Measurements from ENCODE around the gene ATOSA. TPM values are rescaled to one million over a fixed set of nuclear protein-coding genes. Genes with fewer than 3 reads are reported as not detected.

ATOSA gene
- total RNA-seq, 2 donors from 2014 or later: 101 to 120 TPM

GRCh38 chr15:52706091-52706490 lies 26.9 kb upstream of the ATOSA start:
- Mint-ChIP-seq H3K36me3 (ENCODE audit: low read depth) (no peaks in the 10 kb centered on the region), H3K4me3 (no peak overlapping the region), H3K27me3 (no peaks in the 10 kb centered on the region), H3K27ac (no peak overlapping the region), H3K4me1 (peaks cover 8% of the 10 kb centered on the region)
- no peak for DNase-seq
- ATAC-seq: no peak
- H3K9me3 ChIP-seq (ENCODE audit: control insufficient read depth, low read length, poor library complexity, severe bottlenecking): no peaks in the 10 kb centered on the region

DNA sequence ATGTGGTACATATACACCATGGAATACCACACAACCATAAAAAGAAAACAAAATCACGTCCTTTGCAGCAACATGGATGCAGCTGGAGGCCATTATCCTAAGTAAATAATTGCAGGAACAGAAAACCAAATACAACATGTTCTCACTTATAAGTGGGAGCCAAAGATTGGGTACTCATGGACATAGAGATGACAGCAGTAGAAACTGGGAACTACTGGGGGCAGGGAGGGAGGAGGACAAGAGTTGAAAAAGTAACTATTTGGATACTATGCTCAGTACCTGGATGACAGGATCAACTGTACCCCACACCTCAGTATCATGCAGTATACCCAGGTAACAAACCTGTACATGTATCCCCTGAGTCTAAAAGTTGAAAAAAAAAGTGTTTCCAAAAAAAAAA lies 23.2 kb upstream of the ATOSA start:
- Mint-ChIP-seq H3K27ac (no peak overlapping the region), H3K4me1 (no peaks in the 10 kb centered on the region), H3K27me3 (peaks cover 7% of the 10 kb centered on the region), H3K4me3 (no peak overlapping the region), H3K36me3 (ENCODE audit: low read depth) (no peaks in the 10 kb centered on the region)
- DNase-seq (no peak), ATAC-seq (no peak)
- no peaks in the 10 kb centered on the region for H3K9me3 ChIP-seq (ENCODE audit: control insufficient read depth, low read length, poor library complexity, severe bottlenecking)

DNA sequence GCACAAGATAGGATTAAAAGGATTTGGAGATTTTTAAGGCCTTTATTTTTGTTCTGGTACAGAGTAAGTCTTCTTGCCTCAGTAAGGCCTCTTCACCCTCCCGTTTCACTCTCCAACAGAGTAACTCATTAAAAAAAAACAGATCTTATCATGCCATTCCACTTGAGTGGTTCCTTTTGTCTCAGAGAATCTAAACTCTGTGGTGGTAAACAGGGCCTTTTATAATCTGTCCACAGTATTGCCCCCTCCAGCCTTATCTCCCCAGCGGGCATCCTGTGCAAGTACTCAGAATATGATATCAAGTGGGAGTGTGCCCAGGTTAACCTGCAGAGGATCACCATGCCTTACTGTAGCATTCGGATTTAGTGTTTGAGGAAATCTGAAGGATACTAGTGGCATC lies 20.3 kb upstream of the ATOSA start:
- ATAC-seq: no peak
- Mint-ChIP-seq H3K4me3 (no peak overlapping the region), H3K27me3 (peaks cover 28% of the 10 kb centered on the region), H3K27ac (no peak overlapping the region), H3K36me3 (ENCODE audit: low read depth) (peaks cover 4% of the 10 kb centered on the region), H3K4me1 (no peaks in the 10 kb centered on the region)
- no peaks in the 10 kb centered on the region for H3K9me3 ChIP-seq (ENCODE audit: control insufficient read depth, low read length, poor library complexity, severe bottlenecking)
- no peak for DNase-seq

- Mint-ChIP-seq H3K4me3 (no peak overlapping the region), H3K27me3 (peaks cover 28% of the 10 kb centered on the region)
- DNase-seq: no peak
These were observed 19.3 kb upstream of the ATOSA start for GRCh38 chr15:52698514-52698913.

GRCh38 chr15:52697051-52697450 lies 17.9 kb upstream of the ATOSA start:
- H3K9me3 ChIP-seq (ENCODE audit: control insufficient read depth, low read length, poor library complexity, severe bottlenecking): no peaks in the 10 kb centered on the region

More at GRCh38 chr15:52698514-52698913, 19.3 kb upstream of the ATOSA start:
- Mint-ChIP-seq H3K36me3 (ENCODE audit: low read depth) (peaks cover 4% of the 10 kb centered on the region), H3K27ac (no peak overlapping the region), H3K4me1 (no peaks in the 10 kb centered on the region)
- ATAC-seq: no peak
- H3K9me3 ChIP-seq (ENCODE audit: control insufficient read depth, low read length, poor library complexity, severe bottlenecking): no peaks in the 10 kb centered on the region

DNA sequence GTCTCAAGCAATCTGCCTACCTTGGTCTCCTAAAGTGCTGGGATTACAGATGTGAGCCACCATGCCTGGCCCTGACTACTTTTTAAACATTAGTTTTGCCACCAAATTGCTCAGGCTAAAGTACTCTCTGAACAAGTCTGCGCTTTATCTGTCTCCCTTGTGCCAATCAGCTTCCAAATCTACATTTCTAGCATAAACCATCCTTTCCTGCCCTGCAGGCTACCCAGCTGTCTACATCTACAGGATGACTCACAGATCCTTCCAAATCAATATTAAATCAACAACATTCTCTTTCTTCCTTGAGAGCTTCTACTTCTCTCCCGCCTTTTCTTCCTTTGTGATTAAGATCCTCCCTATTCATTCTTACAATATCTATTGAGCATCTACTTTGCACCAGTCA lies 16.0 kb upstream of the ATOSA start:
- peaks cover 4% of the 10 kb centered on the region for H3K36me3 Mint-ChIP-seq (ENCODE audit: low read depth)
- ATAC-seq: no peak
- DNase-seq: no peak
- no peak overlapping the region for H3K4me3 Mint-ChIP-seq
- H3K9me3 ChIP-seq (ENCODE audit: control insufficient read depth, low read length, poor library complexity, severe bottlenecking): no peaks in the 10 kb centered on the region
- H3K4me1 Mint-ChIP-seq: no peaks in the 10 kb centered on the region
- H3K27me3 Mint-ChIP-seq: peaks cover 22% of the 10 kb centered on the region
- no peak overlapping the region for H3K27ac Mint-ChIP-seq

More at GRCh38 chr15:52697051-52697450, 17.9 kb upstream of the ATOSA start:
- H3K36me3 Mint-ChIP-seq (ENCODE audit: low read depth): peaks cover 4% of the 10 kb centered on the region
- H3K4me3 Mint-ChIP-seq: no peak overlapping the region
- no peak overlapping the region for H3K27ac Mint-ChIP-seq
- peaks cover 28% of the 10 kb centered on the region for H3K27me3 Mint-ChIP-seq
- no peaks in the 10 kb centered on the region for H3K4me1 Mint-ChIP-seq
- no peak for ATAC-seq
- DNase-seq: no peak

- Mint-ChIP-seq H3K27me3 (no peaks in the 10 kb centered on the region), H3K27ac (no peak overlapping the region), H3K4me1 (no peaks in the 10 kb centered on the region), H3K4me3 (no peak overlapping the region), H3K36me3 (ENCODE audit: low read depth) (peaks cover 2% of the 10 kb centered on the region)
- ATAC-seq (no peak), DNase-seq (no peak)
- no peaks in the 10 kb centered on the region for H3K9me3 ChIP-seq (ENCODE audit: control insufficient read depth, low read length, poor library complexity, severe bottlenecking)
These were observed 10.4 kb upstream of the ATOSA start for GRCh38 chr15:52689562-52689961.

DNA sequence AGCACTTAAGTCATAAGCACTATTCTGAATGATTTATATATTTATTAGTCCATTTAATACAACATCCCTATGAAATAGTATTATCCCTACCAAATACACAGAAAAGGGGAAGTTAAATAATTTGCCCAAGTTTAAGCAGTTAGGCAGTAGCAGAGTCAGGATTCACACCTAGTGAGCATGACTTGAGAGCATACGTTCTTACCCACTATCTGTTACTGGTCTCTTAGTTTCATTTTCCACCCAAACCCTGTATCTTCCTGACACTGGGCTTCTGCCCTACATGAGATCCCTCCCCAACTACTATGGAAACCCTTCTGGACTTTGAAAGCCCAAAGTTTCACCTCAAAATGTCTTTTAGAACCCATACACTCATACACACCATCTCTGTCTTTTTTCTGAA lies 4.4 kb upstream of the ATOSA start:
- Mint-ChIP-seq H3K27ac (peak overlapping the region; percentile 99), H3K36me3 (ENCODE audit: low read depth) (peaks cover 4% of the 10 kb centered on the region), H3K27me3 (no peaks in the 10 kb centered on the region), H3K4me1 (peaks cover 24% of the 10 kb centered on the region), H3K4me3 (peak overlapping the region; percentile 74)
- H3K9me3 ChIP-seq (ENCODE audit: control insufficient read depth, low read length, poor library complexity, severe bottlenecking): no peaks in the 10 kb centered on the region
- ATAC-seq: no peak
- DNase-seq: no peak

GRCh38 chr15:52682781-52683180 lies 3.6 kb upstream of the ATOSA start:
- H3K4me1 Mint-ChIP-seq: peaks cover 30% of the 10 kb centered on the region
- peak overlapping the region; percentile 43 for H3K4me3 Mint-ChIP-seq
- no peaks in the 10 kb centered on the region for H3K9me3 ChIP-seq (ENCODE audit: control insufficient read depth, low read length, poor library complexity, severe bottlenecking)
- H3K27me3 Mint-ChIP-seq: no peaks in the 10 kb centered on the region
- no peak for DNase-seq
- peaks cover 5% of the 10 kb centered on the region for H3K36me3 Mint-ChIP-seq (ENCODE audit: low read depth)
- peak; percentile 43 for ATAC-seq
- H3K27ac Mint-ChIP-seq: peak overlapping the region; percentile 99

- H3K9me3 ChIP-seq (ENCODE audit: control insufficient read depth, low read length, poor library complexity, severe bottlenecking): no peaks in the 10 kb centered on the region
- DNase-seq: no peak
- peaks cover 5% of the 10 kb centered on the region for H3K36me3 Mint-ChIP-seq (ENCODE audit: low read depth)
- H3K27ac Mint-ChIP-seq: peak overlapping the region; percentile 99
- H3K27me3 Mint-ChIP-seq: no peaks in the 10 kb centered on the region
- no peak for ATAC-seq
- H3K4me3 Mint-ChIP-seq: peak overlapping the region; percentile 78
- peaks cover 30% of the 10 kb centered on the region for H3K4me1 Mint-ChIP-seq
These were observed 3.0 kb upstream of the ATOSA start for GRCh38 chr15:52682200-52682599.

GRCh38 chr15:52681441-52681840 lies 2.3 kb upstream of the ATOSA start:
- DNase-seq (no peak), ATAC-seq (no peak)
- peaks cover 32% of the 10 kb centered on the region for H3K4me1 Mint-ChIP-seq
- peaks cover 5% of the 10 kb centered on the region for H3K36me3 Mint-ChIP-seq (ENCODE audit: low read depth)
- H3K4me3 Mint-ChIP-seq: peak overlapping the region; percentile 19
- H3K9me3 ChIP-seq (ENCODE audit: control insufficient read depth, low read length, poor library complexity, severe bottlenecking): no peaks in the 10 kb centered on the region
- peak overlapping the region; percentile 99 for H3K27ac Mint-ChIP-seq
- no peaks in the 10 kb centered on the region for H3K27me3 Mint-ChIP-seq

DNA sequence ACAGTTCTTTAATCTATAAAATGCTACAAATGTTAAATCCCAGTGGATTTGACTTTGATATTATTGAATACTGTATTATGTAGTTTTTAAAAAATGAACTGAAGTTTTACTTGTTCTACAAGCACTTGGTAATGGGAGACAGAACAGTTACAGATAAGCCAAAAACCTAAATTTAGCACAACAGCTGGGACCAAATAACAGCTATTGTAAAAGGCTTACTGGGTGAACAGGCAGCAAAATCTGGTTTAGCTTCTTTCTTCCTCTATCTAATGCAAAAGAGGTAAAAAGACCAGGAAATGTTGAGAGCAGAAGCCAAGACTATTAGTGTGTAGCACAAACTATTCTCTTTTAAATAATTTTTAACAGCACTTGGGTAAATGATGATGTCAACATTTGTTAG lies 1.6 kb upstream of the ATOSA start:
- DNase-seq (no peak), ATAC-seq (no peak)
- Mint-ChIP-seq H3K27me3 (no peaks in the 10 kb centered on the region), H3K4me1 (peaks cover 32% of the 10 kb centered on the region), H3K4me3 (no peak overlapping the region), H3K36me3 (ENCODE audit: low read depth) (peaks cover 5% of the 10 kb centered on the region), H3K27ac (peak overlapping the region; percentile 99)
- no peaks in the 10 kb centered on the region for H3K9me3 ChIP-seq (ENCODE audit: control insufficient read depth, low read length, poor library complexity, severe bottlenecking)

GRCh38 chr15:52680041-52680391 lies 828 bp upstream of the ATOSA start:
- Mint-ChIP-seq H3K27ac (peak overlapping the region; percentile 99), H3K36me3 (ENCODE audit: low read depth) (peaks cover 5% of the 10 kb centered on the region), H3K27me3 (no peaks in the 10 kb centered on the region), H3K4me3 (peak overlapping the region; percentile 75), H3K4me1 (peaks cover 38% of the 10 kb centered on the region)
- DNase-seq: no peak
- H3K9me3 ChIP-seq (ENCODE audit: control insufficient read depth, low read length, poor library complexity, severe bottlenecking): no peaks in the 10 kb centered on the region
- ATAC-seq: no peak

DNA sequence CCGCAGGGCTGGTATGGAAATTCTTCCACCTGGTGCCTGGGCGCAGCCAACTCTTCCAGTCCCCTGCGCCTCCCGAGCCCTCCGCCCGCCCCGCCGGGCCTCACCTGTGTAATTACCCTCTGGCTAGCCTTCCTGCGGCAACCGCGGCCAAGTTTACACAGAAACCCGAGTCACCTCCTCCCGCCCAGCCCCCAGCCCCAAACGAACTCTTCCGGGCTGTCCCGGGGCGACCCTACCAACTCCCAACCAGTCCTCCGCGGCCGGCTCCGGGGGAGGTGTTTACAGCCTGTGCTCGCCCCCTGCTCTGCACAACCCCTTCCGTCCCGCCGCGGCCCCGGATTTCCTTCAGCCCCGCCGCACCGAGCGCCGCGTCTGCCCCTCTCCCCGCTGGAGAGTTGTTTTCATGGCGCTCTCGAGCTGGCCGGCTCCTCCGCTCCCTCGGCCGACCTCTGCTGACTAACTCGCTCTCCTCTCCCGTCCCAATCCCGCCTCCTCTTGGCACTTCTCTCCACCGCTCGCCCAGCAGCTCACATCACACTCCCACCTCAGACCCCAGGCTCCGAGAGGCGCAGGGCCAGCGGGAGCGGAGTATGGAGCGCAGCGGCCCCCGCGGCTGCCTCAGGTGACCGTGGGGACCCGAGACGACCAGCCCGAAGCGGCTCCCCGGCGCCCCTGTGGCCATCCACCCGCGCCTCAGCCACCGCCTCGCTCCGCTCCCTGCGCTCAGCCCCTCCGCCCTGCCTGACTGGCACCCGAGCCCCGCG lies 538 bp downstream of the ATOSA start:
- peaks cover 5% of the 10 kb centered on the region for H3K36me3 Mint-ChIP-seq (ENCODE audit: low read depth)
- H3K9me3 ChIP-seq (ENCODE audit: control insufficient read depth, low read length, poor library complexity, severe bottlenecking): no peaks in the 10 kb centered on the region
- H3K27me3 Mint-ChIP-seq: no peaks in the 10 kb centered on the region
- ATAC-seq (peak; percentile 56), DNase-seq (peak; percentile 51 to 64 (median 63))
- peak overlapping the region; percentile 99 for H3K4me3 Mint-ChIP-seq
- H3K4me1 Mint-ChIP-seq: peaks cover 35% of the 10 kb centered on the region
- H3K27ac Mint-ChIP-seq: peak overlapping the region; percentile 99
